SK-MEL-5 (cell line): ENCODE data around the gene IL1RL2. TPM values are rescaled to one million over a fixed set of nuclear protein-coding genes. Genes with fewer than 3 reads are reported as not detected.
A peak's percentile ranks its signal among the peaks of the same experiment; 100 is the strongest.

Source experiments
- DNase-seq: peaks from one replicate; pipeline ENCODE4 v3.0.0-alpha.2; 2016; ENCODE audit warnings: low read depth, low spot score
- in situ Hi-C: cut with HindIII; loops from 2 replicates; pipeline ENCODE4 v1.10.0; 2016; ENCODE audit warnings: low sequenced_read_pairs, high pct_unique_total_duplicates, low pct_unique_long_range_greater_than_20kb
- total RNA-seq: library from RNA; depleted of rRNA; stranded (reverse); fragments of >200 nt; shearing (Covaris generic); gene quantifications from 2 replicates; pipeline ENCODE4 v1.2.3, GENCODE V29; 2014; rRNA removed

The IL1RL2 gene
- total RNA-seq, 1 experiment from 2014 or later: not detected

DNA sequence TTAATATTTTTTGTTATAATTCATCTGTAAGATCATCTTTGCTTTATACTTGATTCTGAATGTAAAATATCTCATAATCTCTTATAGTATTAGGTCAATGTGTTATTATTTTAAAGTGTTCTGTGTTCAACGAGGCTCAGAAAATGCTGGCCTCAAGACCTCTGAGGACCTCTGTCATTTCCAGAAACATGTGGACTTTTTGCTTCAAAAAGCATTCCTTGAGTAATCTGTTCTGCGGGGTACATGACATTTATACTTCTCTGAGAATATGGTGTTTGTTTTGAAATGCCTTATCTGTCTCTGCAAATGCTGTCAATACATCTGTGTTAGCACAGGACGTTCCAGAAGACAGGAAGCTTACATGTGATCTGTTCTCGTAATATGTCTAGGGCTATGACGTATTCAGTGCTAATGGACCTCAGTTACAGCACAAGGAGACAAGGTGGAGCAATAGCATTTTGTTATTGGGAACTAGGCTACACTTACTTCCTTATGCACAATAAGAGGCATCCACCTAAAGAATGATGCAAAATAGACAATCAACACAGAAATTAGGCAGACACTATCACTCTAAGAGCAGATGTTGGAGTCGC, 86.9 kb downstream of the IL1RL2 start:
- DNase-seq: peak; percentile 56
- in situ Hi-C loops: no loop called here

DNA sequence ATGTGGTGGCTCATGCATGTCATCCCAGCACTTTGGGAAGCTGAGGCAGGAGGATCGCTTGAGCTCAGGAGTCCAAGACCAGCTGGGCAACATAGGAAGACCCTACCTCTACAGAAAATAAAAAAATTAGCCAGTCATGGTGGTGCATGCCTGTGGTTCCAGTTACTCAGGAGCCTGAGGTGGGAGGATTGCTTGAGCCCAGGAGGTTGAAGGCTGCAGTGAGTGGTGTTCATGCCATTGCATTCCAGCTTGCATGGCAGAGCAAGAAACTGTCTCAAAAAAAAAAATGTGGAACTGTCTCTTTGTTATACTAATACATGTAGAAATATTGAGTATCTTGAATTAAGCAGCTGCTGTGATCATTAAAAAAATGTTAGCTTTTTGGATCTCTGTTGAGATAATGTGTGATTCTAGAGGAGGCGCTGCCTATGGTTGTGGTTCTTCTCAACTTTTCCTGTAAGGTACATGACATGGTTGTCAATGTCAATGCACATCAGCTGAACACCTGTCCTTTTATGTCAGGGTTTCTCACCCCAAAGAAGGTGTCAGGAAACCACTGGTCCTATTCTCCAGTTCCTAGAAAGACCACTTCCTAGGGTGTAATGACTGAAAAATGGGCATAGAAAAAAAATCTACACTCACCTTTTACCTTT, 89.9 kb downstream of the IL1RL2 start:
- DNase-seq: no peak
- in situ Hi-C loops: no loop called here

DNA sequence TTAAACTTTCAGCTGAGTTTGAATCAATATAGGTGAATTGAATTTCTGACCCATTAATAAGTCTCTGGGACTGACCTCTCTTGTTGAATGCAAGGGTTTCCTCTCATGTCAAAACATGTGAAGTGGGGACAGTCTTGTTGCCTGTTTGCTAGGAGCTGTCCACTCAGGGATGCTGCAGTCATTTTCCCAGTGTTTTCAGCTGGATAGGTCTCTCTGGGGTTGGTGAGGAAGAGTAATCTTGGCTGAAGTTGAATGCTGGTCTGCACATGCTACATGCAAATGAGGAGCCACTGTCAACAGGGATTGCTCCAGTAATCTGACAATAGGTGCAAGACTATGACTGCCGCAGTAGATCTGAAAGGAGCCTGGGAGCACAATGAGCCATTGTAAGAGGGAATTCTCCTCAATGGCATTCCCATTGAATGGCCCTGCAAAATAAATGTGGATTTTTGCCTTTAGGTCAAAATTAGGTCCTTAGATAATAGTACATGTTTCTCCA, 90.4 kb downstream of the IL1RL2 start:
- in situ Hi-C loops: no loop called here
- no peak for DNase-seq

DNA sequence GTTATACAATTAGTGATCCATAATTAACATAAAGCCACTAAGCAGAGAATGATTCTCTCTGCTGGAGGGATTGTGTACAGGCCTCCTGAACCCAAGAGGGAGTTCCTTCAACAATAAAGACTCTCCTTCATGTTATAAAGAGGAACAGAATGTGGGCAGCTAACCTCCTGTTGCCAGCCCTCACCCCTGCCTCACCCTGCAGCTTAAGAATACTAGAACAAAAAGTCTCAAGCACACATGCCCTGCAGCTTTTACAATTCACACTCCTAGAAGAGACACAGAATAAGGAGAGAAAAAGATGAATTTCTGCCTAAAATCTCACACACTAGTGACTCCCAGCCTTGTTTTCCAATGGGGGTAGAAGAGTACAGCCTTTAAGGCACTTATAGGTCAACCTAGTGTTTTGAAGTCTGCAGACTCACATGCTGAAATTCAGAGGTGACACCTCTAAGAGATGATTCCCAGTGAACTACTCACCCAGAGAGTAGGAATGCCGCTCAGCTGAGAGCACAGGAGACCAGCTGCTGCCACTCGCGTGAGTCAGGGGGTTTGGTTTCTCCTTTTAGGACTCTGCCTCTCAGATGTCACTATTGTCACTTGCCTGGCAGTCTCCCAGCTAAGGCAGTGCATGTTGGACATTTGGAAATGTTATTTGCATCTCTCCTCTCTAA, 92.0 kb downstream of the IL1RL2 start:
- no peak for DNase-seq
- in situ Hi-C loops: no loop called here

DNA sequence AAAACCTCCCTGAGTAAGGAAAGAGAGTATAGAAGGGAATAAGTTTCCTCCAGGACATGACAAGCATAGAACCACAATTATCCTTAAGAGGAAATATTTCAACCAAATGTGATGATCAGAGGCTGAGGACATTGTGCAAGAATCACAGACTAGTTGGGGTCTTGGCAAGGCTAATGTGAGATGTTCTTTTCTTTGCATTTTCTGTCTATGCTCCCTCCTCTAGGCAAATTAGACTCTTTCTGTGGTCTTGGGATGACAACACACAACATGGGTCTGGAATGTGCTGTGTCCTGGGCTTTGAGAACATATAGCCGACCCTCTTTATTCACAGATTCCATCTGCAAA, 92.5 kb downstream of the IL1RL2 start:
- in situ Hi-C loops: no loop called here
- DNase-seq: no peak

DNA sequence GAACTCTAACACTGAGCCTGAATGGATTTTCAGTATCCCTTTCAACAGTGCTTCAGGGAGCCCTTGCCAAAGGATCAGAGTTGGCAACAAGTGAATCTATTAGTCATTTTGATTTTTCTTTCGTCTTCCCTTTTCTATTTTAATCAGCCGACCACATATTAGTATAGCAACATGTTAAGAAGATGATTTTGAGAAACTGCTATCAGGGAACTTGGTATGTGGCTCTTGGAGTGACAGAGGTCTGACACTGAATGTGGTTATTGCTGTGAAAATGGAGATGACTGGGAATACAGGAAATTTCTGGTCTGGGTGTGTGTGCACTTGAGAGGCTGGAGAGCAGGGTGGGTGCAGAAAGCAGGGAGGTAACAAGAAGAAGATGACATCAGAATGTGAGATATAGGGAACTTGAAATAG, 95.9 kb downstream of the IL1RL2 start:
- no peak for DNase-seq
- in situ Hi-C loops: no loop called here

DNA sequence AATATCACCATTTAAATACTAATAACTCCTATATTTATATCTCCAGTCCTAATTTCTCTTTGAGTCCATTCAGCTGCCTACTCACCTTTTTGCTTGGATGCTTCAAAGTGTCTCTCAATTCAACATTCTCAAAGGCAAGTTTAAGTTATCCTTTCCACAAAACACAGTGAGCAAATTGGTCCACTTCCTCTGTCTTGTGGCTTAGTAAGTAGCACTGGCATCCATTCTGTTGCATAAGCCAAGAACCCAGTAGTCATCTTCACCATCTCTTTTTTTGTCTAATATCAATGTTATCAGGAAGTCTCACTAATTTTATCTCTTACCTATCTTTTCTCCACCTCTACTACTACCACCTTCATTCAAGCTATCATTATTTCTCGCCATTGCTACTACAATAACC, 97.2 kb downstream of the IL1RL2 start:
- no peak for DNase-seq
- in situ Hi-C loops: no loop called here

DNA sequence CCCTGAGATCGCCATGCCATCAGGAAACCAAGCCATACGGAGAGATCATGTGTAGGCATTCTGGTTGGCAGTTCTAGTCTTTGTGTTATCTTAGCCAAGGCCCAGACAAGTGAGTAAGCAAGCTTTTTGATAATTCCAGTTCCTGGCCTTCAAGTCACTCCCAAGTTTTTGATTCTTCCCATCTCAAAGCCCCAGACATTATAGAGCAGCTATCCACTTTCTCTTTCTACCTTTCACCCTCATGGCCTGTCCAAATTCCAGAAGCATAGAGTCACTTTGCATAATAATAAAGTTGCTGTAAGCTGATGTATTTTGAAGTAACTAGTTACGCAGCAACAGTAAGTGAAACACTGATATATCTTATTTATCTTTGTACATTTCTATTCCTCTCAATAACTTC, 97.8 kb downstream of the IL1RL2 start:
- in situ Hi-C loops: no loop called here
- DNase-seq: no peak

DNA sequence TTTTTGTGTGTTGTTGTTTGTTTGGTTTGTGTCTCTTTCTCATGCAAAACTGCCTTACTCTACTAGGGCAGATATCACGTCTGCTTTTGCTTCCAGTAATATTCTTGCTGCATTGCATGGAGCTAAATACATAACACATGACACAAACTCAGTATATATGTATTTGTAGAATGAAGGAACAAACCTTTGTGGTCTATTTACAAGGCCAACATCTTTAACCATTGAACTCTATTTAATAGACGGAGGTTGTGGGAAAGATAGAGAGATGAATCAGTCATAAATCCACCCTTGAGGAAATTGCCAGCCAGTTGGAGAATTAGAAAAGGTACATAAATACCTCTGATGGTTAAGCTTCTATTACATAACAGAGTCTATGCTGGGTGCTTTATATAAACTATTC, 98.5 kb downstream of the IL1RL2 start:
- in situ Hi-C loops: no loop called here
- DNase-seq: no peak

DNA sequence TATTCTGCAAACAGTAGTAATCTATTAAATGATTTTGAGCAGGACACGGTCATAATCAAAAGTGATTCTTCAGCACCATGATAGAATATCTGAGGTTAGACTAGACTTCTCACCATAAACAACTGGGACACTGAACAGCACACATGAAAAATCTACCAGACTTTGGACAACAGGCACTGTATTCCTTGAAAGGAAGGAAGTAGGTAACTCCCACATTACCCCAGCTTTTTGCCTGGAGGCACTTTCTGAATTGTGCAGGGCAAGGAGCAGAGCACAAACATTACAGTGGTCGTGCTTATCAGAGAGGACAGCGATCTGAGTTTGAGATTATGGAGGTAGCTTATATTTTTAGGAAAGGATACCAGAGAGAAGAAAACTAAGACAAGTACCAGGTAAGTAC, 99.2 kb downstream of the IL1RL2 start:
- in situ Hi-C loops: no loop called here
- DNase-seq: peak; percentile 5

DNA sequence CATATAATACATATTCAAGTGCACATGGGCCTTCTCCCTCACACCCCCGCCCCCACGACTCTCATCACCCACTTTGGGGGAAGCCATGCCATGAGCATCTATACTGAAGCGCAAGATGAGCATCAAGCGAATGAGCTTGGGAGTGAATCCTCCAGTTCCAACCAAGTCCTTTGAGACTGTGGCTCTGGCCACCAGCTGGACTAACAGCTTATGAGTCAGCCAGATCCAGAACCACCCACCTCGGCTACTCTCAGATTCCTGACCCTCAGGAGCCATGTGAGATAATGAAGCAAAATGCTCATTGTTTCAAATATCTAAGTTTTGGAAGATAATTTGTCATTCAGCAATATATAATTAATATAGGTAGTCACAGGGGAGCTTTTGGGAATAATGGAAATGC, 102.3 kb downstream of the IL1RL2 start:
- no peak for DNase-seq
- in situ Hi-C loops: no loop called here

Other genes with a start within 250 kb of the IL1RL2 start
- gene IL1R2, start 195.1 kb upstream of the IL1RL2 start, total RNA-seq: 0.26 TPM in 1 of 2 replicates, not detected in the other
- gene IL1R1, start 44.3 kb upstream of the IL1RL2 start, total RNA-seq: 0.21 and 1.3 TPM in 2 replicates
- gene IL1RL1, start 124.5 kb downstream of the IL1RL2 start, total RNA-seq: not detected in 2 replicates
- gene IL18R1, start 168.8 kb downstream of the IL1RL2 start, total RNA-seq: 0.37 and 0.59 TPM in 2 replicates
- gene IL18RAP, start 236.1 kb downstream of the IL1RL2 start, total RNA-seq: not detected in 2 replicates